HepG2 (cell line): ENCODE data around the gene EPHX1. TPM values are rescaled to one million over a fixed set of nuclear protein-coding genes. Genes with fewer than 3 reads are reported as not detected.
A peak's percentile ranks its signal among the peaks of the same experiment; 100 is the strongest.

Experiments
- ATAC-seq: fragments of 200-7000 bp; cut with Tn5 transposase; 3 replicates; pipeline ENCODE4 v1.9.1; 2020; ENCODE audit warnings: mild to moderate bottlenecking, moderate library complexity
- BruUV-seq: library from RNA; stranded (reverse); fragments of 400-500 nt; replicated peaks from 2 replicates; lab custom pipeline; 2021; lab: Mats Ljungman, UMichigan
- CTCF ChIA-PET: fragments of 300-600 bp; formaldehyde crosslinking; extraction: SDS; loops from one replicate; lab custom pipeline; 2021; ENCODE audit warnings: low total read pairs, inconsistent platforms, low intra/inter-chr PET ratio; lab: Yijun Ruan, JAX
- POLR2A ChIA-PET: fragments of 350-600 bp; sonication (Branson Sonifier 250); formaldehyde crosslinking; loops from one replicate; lab custom pipeline; 2020; ENCODE audit warnings: antibody characterized with exemption, inconsistent platforms; lab: Yijun Ruan, JAX
- DNase-seq: peaks from one replicate; pipeline ENCODE4 v3.0.0-alpha.2; 2015; ENCODE audit warnings: low spot score
- FAIRE-seq: peaks from 3 replicates; lab custom pipeline; 2011; peaks lifted over from hg19 to GRCh38; lab: Jason Lieb, UNC
- H2AFZ ChIP-seq: one replicate; pipeline ENCODE4 v1.6.1; 2011; ENCODE audit warnings: low read length, inconsistent platforms
- H3K27ac ChIP-seq: fragments of 300-600 bp; 3 replicates; pipeline ENCODE4 v1.8.0; 2011; ENCODE audit warnings: mixed run types, mild to moderate bottlenecking, mixed read lengths, low read length, inconsistent platforms; ENCODE audit not compliant: insufficient read depth; ENCODE audit errors: extremely low read length
- H3K27me3 ChIP-seq, 2 experiments: fragments of 200-600 bp in 1 of 2; 2 replicates in 1 of 2; 3 replicates in 1 of 2; pipeline versions ENCODE4 v1.6.0 to v1.8.0; 2011; ENCODE audit warnings: low read length in 2 of 2, mild to moderate bottlenecking in 2 of 2, moderate library complexity in 2 of 2, inconsistent platforms in 1 of 2; ENCODE audit not compliant: insufficient read depth in 2 of 2, control insufficient read depth in 1 of 2
- H3K36me3 ChIP-seq, 2 experiments: fragments of 200-600 bp in 1 of 2; replicated peaks in 1 of 2; 2 replicates in 1 of 2; 3 replicates in 1 of 2; pipeline versions ENCODE4 v1.5.1 to v1.8.0; 2011; ENCODE audit warnings: low read length in 2 of 2, inconsistent platforms in 1 of 2; ENCODE audit not compliant: insufficient read depth in 2 of 2, control insufficient read depth in 1 of 2
- H3K4me1 ChIP-seq: 2 replicates; pipeline ENCODE4 v1.5.1; 2012; ENCODE audit warnings: low read length, inconsistent platforms; ENCODE audit not compliant: insufficient read depth
- H3K4me2 ChIP-seq: 2 replicates; pipeline ENCODE4 v1.6.0; 2011; ENCODE audit warnings: low read depth, low read length, inconsistent platforms
- H3K4me3 ChIP-seq, 3 experiments: fragments of 200-600 bp in 1 of 3; sonication (generic), shearing (Covaris generic) in 1 of 3; replicated peaks in 1 of 3; 2 replicates each; pipeline ENCODE4 v1.5.1; 2011 to 2016; ENCODE audit warnings: low read length in 3 of 3, inconsistent platforms in 2 of 3, low read depth in 2 of 3, mild to moderate bottlenecking in 2 of 3, control low read depth in 1 of 3, mixed read lengths in 1 of 3; ENCODE audit not compliant: insufficient read depth in 1 of 3
- H3K79me2 ChIP-seq: one replicate; pipeline ENCODE4 v1.6.1; 2011; ENCODE audit warnings: low read length, inconsistent platforms; ENCODE audit not compliant: insufficient read depth
- H3K9ac ChIP-seq: 2 replicates; pipeline ENCODE4 v1.6.0; 2011; ENCODE audit warnings: mild to moderate bottlenecking, low read depth, low read length, inconsistent platforms; ENCODE audit not compliant: insufficient read depth
- H3K9me3 ChIP-seq: 2 replicates; pipeline ENCODE4 v1.5.1; 2012; ENCODE audit warnings: mild to moderate bottlenecking, low read length
- H4K20me1 ChIP-seq: 2 replicates; pipeline ENCODE4 v1.6.0; 2011; ENCODE audit warnings: inconsistent platforms, mild to moderate bottlenecking, low read length, moderate library complexity; ENCODE audit not compliant: insufficient read depth
- AGO2 ChIP-seq: fragments of 200-400 bp; formaldehyde crosslinking; optimal IDR thresholded peaks from 2 replicates; pipeline ENCODE3; 2017; ENCODE audit warnings: mild to moderate bottlenecking, low read depth, low read length, moderate library complexity
- ARHGAP35 ChIP-seq: sonication (generic); formaldehyde crosslinking; IDR thresholded peaks from 2 replicates; pipeline ENCODE4 v1.9.0; 2022; ENCODE audit warnings: mild to moderate bottlenecking, inconsistent platforms, moderate library complexity, missing genetic modification reagents, borderline replicate concordance
- FOSL1 ChIP-seq: sonication (generic); formaldehyde crosslinking; IDR thresholded peaks from 2 replicates; pipeline ENCODE4 v1.9.0; 2021; ENCODE audit warnings: missing genetic modification reagents, borderline replicate concordance
- FOXP4 ChIP-seq: sonication (generic); formaldehyde crosslinking; IDR thresholded peaks from 2 replicates; pipeline ENCODE4 v1.4.0; 2020; ENCODE audit warnings: missing genetic modification reagents
- MEF2D ChIP-seq: sonication (generic); formaldehyde crosslinking; IDR thresholded peaks from 2 replicates; pipeline ENCODE4 v1.5.1; 2020; ENCODE audit warnings: mild to moderate bottlenecking, missing genetic modification reagents
- NCOA2 ChIP-seq: sonication (generic); formaldehyde crosslinking; IDR thresholded peaks from 2 replicates; pipeline ENCODE4 v1.8.0; 2022; ENCODE audit warnings: inconsistent platforms
- POLR2AphosphoS2 ChIP-seq: IDR thresholded peaks from 2 replicates; pipeline ENCODE4 v1.6.1; 2011; ENCODE audit warnings: low read depth, low read length, improper control_type of control experiment
- SP4 ChIP-seq: sonication (generic); formaldehyde crosslinking; IDR thresholded peaks from 2 replicates; pipeline ENCODE4 v1.8.1; 2023; ENCODE audit warnings: mild to moderate bottlenecking, missing genetic modification reagents
- SRSF9 ChIP-seq: fragments of 200-400 bp; formaldehyde crosslinking; IDR thresholded peaks from 2 replicates; pipeline ENCODE4 v1.6.1; 2018; ENCODE audit warnings: borderline replicate concordance, mild to moderate bottlenecking, low read depth, low read length; ENCODE audit not compliant: insufficient read depth, poor library complexity, severe bottlenecking
- SSRP1 ChIP-seq: IDR thresholded peaks from 2 replicates; pipeline ENCODE4 v1.6.1; 2016; ENCODE audit warnings: control low read depth
- TCF7 ChIP-seq: sonication (generic); IDR thresholded peaks from 2 replicates; pipeline ENCODE4 v1.6.1; 2016; ENCODE audit warnings: antibody characterized with exemption, low read depth
- USF2 ChIP-seq, 2 experiments: sonication (generic) in 1 of 2; formaldehyde crosslinking in 1 of 2; IDR thresholded peaks; 2 replicates each; pipeline versions ENCODE4 v1.5.1 to v1.6.1; 2011 to 2020; ENCODE audit warnings: borderline replicate concordance in 1 of 2, low read depth in 1 of 2, low read length in 1 of 2, mild to moderate bottlenecking in 1 of 2, missing genetic modification reagents in 1 of 2, moderate library complexity in 1 of 2
- ZKSCAN5 ChIP-seq: sonication (generic); formaldehyde crosslinking; IDR thresholded peaks from 2 replicates; pipeline ENCODE4 v1.5.1; 2020; ENCODE audit warnings: mild to moderate bottlenecking, missing genetic modification reagents
- ZNF253 ChIP-seq: sonication (generic); formaldehyde crosslinking; IDR thresholded peaks from 2 replicates; pipeline ENCODE4 v1.8.0; 2022; ENCODE audit warnings: mild to moderate bottlenecking, missing genetic modification reagents, borderline replicate concordance
- ZNF317 ChIP-seq: sonication (generic); formaldehyde crosslinking; IDR thresholded peaks from 2 replicates; pipeline ENCODE4 v1.5.0; 2020; ENCODE audit warnings: mild to moderate bottlenecking, missing genetic modification reagents
- ZNF839 ChIP-seq: sonication (generic); formaldehyde crosslinking; IDR thresholded peaks from 2 replicates; pipeline ENCODE4 v1.4.0; 2020; ENCODE audit warnings: missing genetic modification reagents, mild to moderate bottlenecking, borderline replicate concordance
- ZSCAN21 ChIP-seq: sonication (generic); formaldehyde crosslinking; IDR thresholded peaks from 2 replicates; pipeline ENCODE4 v1.8.0; 2022; ENCODE audit warnings: mild to moderate bottlenecking, missing genetic modification reagents, moderate library complexity, borderline replicate concordance
- WGBS: methylation state at CpG from one replicate; pipeline ENCODE4 v1.1.6; 2017; ENCODE audit warnings: low lambda C conversion rate; 5-methylcytosine and 5-hydroxymethylcytosine counted together
- in situ Hi-C: cut with HindIII; loops from 2 replicates; pipeline ENCODE4 v1.10.0; 2017; ENCODE audit warnings: low pct_unique_long_range_greater_than_20kb; ENCODE audit not compliant: extremely low pct_ligation_motif_present
- intact Hi-C: fragments of 100-400 bp; cut with micrococcal nuclease; formaldehyde crosslinking; loops from one replicate; pipeline ENCODE4 v1.10.0; 2022; ENCODE audit not compliant: unreplicated experiment
- polyA plus RNA-seq, 8 experiments: library from polyadenylated mRNA; depleted of rRNA in 3 of 8; stranded (reverse) in 7 of 8; unstranded in 1 of 8; fragments of >200 nt; fragmentation: Illumina TruSeq in 4 of 8; extraction: Trizol in 4 of 8; gene quantifications; 2 replicates each; pipeline versions ENCODE4 v1.2.1 to v1.2.3, GENCODE V29; 2011 to 2016; ENCODE audit warnings: low read depth in 4 of 8, missing spikeins in 1 of 8, mixed read lengths in 1 of 8; ENCODE audit not compliant: insufficient read depth in 1 of 8
- total RNA-seq, 5 experiments: library from RNA; depleted of rRNA; stranded (reverse); fragments of >200 nt; fragmentation: Illumina TruSeq; extraction: Trizol; gene quantifications; 2 replicates each; pipeline ENCODE4 v1.2.3, GENCODE V29; 2016; ENCODE audit warnings: low read depth in 1 of 5
- TF ChIP-seq, protein P1 (sequence below): sonication (generic); formaldehyde crosslinking; conservative IDR thresholded peaks from 2 replicates; pipeline ENCODE4 v1.8.0; 2022; ENCODE audit warnings: missing genetic modification reagents

Gene EPHX1
- total and polyA plus RNA-seq, 2 of the 13 experiments (the other 11 are each of a cell fraction or from before 2014, with no cell fraction given), result 27.7 to 36.5 TPM

GRCh38 chr1:225844236-225845061 is 34.5 kb downstream of the EPHX1 start:
- peaks cover 14 to 40% of the 10 kb centered on the region in 2 experiments for H3K36me3 ChIP-seq
- ChIA-PET POLR2A (no interaction called here), CTCF (interaction anchor here (2.1 kb wide), 1 partner anchor 369 kb away, joined by 37 read pairs; no protein-coding TSS in a partner anchor)
- no peak overlapping the region for H2AFZ ChIP-seq
- no peak for ATAC-seq
- H3K9me3 ChIP-seq, result no peaks in the 10 kb centered on the region
- H3K27ac ChIP-seq, result no peak overlapping the region
- no peak overlapping the region for H3K4me2 ChIP-seq
- no peak for FAIRE-seq
- no peak for DNase-seq
- in situ Hi-C loops (no loop called here), intact Hi-C loops (loop anchor here (1.0 to 2.0 kb wide), 2 partner anchors 32 to 67 kb away; partner anchors contain the start of gene SRP9)
- BruUV-seq, result no TSS peak
- WGBS, result 98% methylated on average over 15 of the region's 18 CpGs
- no peaks in the 10 kb centered on the region for H3K4me1 ChIP-seq
- no peaks in the 10 kb centered on the region for H3K79me2 ChIP-seq
- no peak overlapping the region for H3K4me3 ChIP-seq
- no peaks in the 10 kb centered on the region for H3K27me3 ChIP-seq
- peaks cover 4% of the 10 kb centered on the region; the same call in 1 of the 2 replicates for H4K20me1 ChIP-seq
- no peak overlapping the region for H3K9ac ChIP-seq
- TF ChIP-seq TCF7 (no peak), ZNF253 (no peak), ARHGAP35 (no peak), ZKSCAN5 (no peak), SSRP1 (CRISPR knock-in tag) (0 out of 2 replicates have a peak, but pooled peaks have one; percentile 28), FOSL1 (CRISPR knock-in tag) (no peak), POLR2AphosphoS2 (no peak), ZNF317 (CRISPR knock-in tag) (no peak), USF2 (IDR thresholded peaks at IDR 0.05; ENCODE audit: low read depth, low read length) (no peak), USF2 (CRISPR knock-in tag; IDR thresholded peaks at IDR 0.05; ENCODE audit: borderline replicate concordance) (no peak), MEF2D (CRISPR knock-in tag) (no peak), NCOA2 (no peak), ZSCAN21 (no peak), AGO2 (peak; percentile 90), ZNF839 (CRISPR knock-in tag) (no peak), SP4 (no peak), SRSF9 (no peak), FOXP4 (CRISPR knock-in tag) (no peak)
- TF ChIP-seq, protein P1, sequence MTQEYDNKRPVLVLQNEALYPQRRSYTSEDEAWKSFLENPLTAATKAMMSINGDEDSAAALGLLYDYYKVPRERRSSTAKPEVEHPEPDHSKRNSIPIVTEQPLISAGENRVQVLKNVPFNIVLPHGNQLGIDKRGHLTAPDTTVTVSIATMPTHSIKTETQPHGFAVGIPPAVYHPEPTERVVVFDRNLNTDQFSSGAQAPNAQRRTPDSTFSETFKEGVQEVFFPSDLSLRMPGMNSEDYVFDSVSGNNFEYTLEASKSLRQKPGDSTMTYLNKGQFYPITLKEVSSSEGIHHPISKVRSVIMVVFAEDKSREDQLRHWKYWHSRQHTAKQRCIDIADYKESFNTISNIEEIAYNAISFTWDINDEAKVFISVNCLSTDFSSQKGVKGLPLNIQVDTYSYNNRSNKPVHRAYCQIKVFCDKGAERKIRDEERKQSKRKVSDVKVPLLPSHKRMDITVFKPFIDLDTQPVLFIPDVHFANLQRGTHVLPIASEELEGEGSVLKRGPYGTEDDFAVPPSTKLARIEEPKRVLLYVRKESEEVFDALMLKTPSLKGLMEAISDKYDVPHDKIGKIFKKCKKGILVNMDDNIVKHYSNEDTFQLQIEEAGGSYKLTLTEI, result no peak
